Epidermal melanocyte (primary cell): Measurements from ENCODE around the gene BLID.

Source experiments
- DNase-seq: peaks from one replicate; pipeline ENCODE4 v3.0.0; 2011; ENCODE audit warnings: low spot score; ENCODE audit not compliant: insufficient read length

Gene BLID

GRCh38 chr11:122115524-122116379, at the start of gene BLID:
TSS of gene BLID (minus strand) at chr11:122116215. CDS start at chr11:122115922, 293 bp downstream.
- no peak for DNase-seq

- DNase-seq, result no peak
Observed at GRCh38 chr11:122163053-122163819, 47.2 kb upstream of the BLID start.

- no peak for DNase-seq
Observed at GRCh38 chr11:122162095-122162494, 46.1 kb upstream of the BLID start.

GRCh38 chr11:122160841-122161590, 45.0 kb upstream of the BLID start:
- no peak for DNase-seq

- DNase-seq, result no peak
Observed at GRCh38 chr11:122159861-122160260, 43.8 kb upstream of the BLID start.

- no peak for DNase-seq
Observed at GRCh38 chr11:122159173-122159721, 43.2 kb upstream of the BLID start.

GRCh38 chr11:122158171-122158570, 42.2 kb upstream of the BLID start:
- no peak for DNase-seq

GRCh38 chr11:122157653-122158161, 41.7 kb upstream of the BLID start:
- DNase-seq, result no peak

GRCh38 chr11:122156940-122157382, 40.9 kb upstream of the BLID start:
- no peak for DNase-seq

GRCh38 chr11:122155765-122156527, 39.9 kb upstream of the BLID start:
- DNase-seq, result no peak

GRCh38 chr11:122154994-122155393, 39.0 kb upstream of the BLID start:
- no peak for DNase-seq

- DNase-seq, result no peak
Observed at GRCh38 chr11:122154227-122154626, 38.2 kb upstream of the BLID start.

GRCh38 chr11:122153746-122154145, 37.7 kb upstream of the BLID start:
- no peak for DNase-seq

GRCh38 chr11:122150216-122151124, 34.5 kb upstream of the BLID start:
- DNase-seq, result no peak

GRCh38 chr11:122149202-122149601, 33.2 kb upstream of the BLID start:
- DNase-seq, result no peak

GRCh38 chr11:122146475-122146874, 30.5 kb upstream of the BLID start:
- no peak for DNase-seq

- no peak for DNase-seq
Observed at GRCh38 chr11:122145715-122146274, 29.8 kb upstream of the BLID start.

- DNase-seq, result no peak
Observed at GRCh38 chr11:122144752-122145151, 28.7 kb upstream of the BLID start.

- peak; percentile 45 for DNase-seq
Observed at GRCh38 chr11:122141725-122142124, 25.7 kb upstream of the BLID start.
